ENCODE measurements around the gene ZNF133.

ZNF133 gene

DNA sequence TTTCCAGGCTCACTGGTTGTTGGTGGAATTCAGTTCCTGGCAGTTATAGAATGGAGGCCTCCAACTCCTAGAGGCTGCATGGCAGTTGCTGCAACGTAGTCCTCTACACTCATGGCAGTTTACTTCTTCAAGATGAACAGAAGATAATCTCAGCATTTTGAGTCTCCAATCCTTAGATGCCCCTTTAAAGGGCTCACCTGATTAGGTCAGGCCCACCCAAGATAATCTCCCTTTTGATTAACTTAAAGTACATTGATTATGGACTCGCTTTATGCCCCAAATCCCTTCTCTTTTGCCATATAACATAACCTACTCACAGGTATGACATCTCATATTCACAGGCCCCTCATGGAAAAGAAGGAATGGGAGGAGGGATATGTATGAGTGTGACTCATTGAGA, 76.4 kb downstream of the ZNF133 start:
- DNase-seq: no peak
